GM19467 (cell line): ENCODE data around the gene TIMP3.

Experiments used
- ATAC-seq: cut with Tn5 transposase; IDR thresholded peaks from one replicate; pipeline ENCODE4 v1.9.1; 2021; ENCODE audit warnings: mild to moderate bottlenecking, moderate library complexity; ENCODE audit not compliant: unreplicated experiment

The TIMP3 gene

GRCh38 chr22:32805361-32805881 lies 3.9 kb downstream of the TIMP3 start:
- no peak for ATAC-seq

GRCh38 chr22:32806296-32806695 lies 4.8 kb downstream of the TIMP3 start:
- no peak for ATAC-seq

- no peak for ATAC-seq
Measured at GRCh38 chr22:32808038-32808445, 6.5 kb downstream of the TIMP3 start.

GRCh38 chr22:32809786-32810554 lies 8.5 kb downstream of the TIMP3 start:
- no peak for ATAC-seq

- ATAC-seq = no peak
Measured at GRCh38 chr22:32810555-32811133, 9.1 kb downstream of the TIMP3 start.

GRCh38 chr22:32811788-32812545 lies 10.5 kb downstream of the TIMP3 start:
- no peak for ATAC-seq

- no peak for ATAC-seq
Measured at GRCh38 chr22:32814285-32814860, 12.9 kb downstream of the TIMP3 start.

- no peak for ATAC-seq
Measured at GRCh38 chr22:32815059-32815458, 13.6 kb downstream of the TIMP3 start.

GRCh38 chr22:32815943-32816342 lies 14.4 kb downstream of the TIMP3 start:
- no peak for ATAC-seq

- no peak for ATAC-seq
Measured at GRCh38 chr22:32817137-32817730, 15.7 kb downstream of the TIMP3 start.

- no peak for ATAC-seq
Measured at GRCh38 chr22:32818446-32819115, 17.1 kb downstream of the TIMP3 start.

- no peak for ATAC-seq
Measured at GRCh38 chr22:32819120-32819519, 17.6 kb downstream of the TIMP3 start.

GRCh38 chr22:32820131-32821119 lies 18.9 kb downstream of the TIMP3 start:
- ATAC-seq = no peak

GRCh38 chr22:32822179-32822877 lies 20.8 kb downstream of the TIMP3 start:
- ATAC-seq = no peak

- ATAC-seq = no peak
Measured at GRCh38 chr22:32823024-32823730, 21.7 kb downstream of the TIMP3 start.

GRCh38 chr22:32824531-32825312 lies 23.2 kb downstream of the TIMP3 start:
- no peak for ATAC-seq

GRCh38 chr22:32826537-32826936 lies 25.0 kb downstream of the TIMP3 start:
- ATAC-seq = no peak
